Suprapubic skin (tissue), 3 donors: ENCODE results near the gene KIAA0586.

Experiments used
- POLR2AphosphoS5 ChIP-seq, 3 donors: sonication (generic); formaldehyde crosslinking; IDR thresholded peaks; one replicate each; pipeline ENCODE4 v1.6.1; 2017; ENCODE audit warnings: antibody characterized with exemption in 3 of 3
- TF ChIP-seq, protein P1 (sequence below), 2 donors: fragments of 200-600 bp in 1 of 2; fragments of 450-650 bp in 1 of 2; sonication (generic) in 1 of 2; IDR thresholded peaks; one replicate each; pipeline ENCODE4 v1.5.1; 2016 to 2019; ENCODE audit warnings: antibody characterized with exemption in 2 of 2, mild to moderate bottlenecking in 1 of 2, moderate library complexity in 1 of 2

DNA sequence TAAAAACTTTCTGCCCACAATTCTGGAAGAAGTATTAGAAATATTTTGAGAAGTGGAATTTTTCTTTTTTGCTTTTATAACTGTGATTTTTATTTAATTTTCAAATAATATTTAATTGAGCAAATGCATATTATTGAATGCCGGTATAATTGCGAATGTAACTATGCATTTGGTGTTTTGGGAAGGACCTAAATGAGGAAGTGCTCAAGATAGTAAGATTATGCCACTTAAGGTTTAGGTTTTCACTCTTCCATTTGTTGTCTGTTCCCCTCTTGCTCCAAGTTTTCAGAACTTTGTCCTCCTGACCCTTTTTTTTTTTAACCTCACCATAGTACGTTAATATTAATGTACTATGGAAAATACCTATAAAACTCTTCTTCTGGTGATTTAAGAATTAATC lies 85.8 kb downstream of the KIAA0586 start:
- TF ChIP-seq, protein P1, sequence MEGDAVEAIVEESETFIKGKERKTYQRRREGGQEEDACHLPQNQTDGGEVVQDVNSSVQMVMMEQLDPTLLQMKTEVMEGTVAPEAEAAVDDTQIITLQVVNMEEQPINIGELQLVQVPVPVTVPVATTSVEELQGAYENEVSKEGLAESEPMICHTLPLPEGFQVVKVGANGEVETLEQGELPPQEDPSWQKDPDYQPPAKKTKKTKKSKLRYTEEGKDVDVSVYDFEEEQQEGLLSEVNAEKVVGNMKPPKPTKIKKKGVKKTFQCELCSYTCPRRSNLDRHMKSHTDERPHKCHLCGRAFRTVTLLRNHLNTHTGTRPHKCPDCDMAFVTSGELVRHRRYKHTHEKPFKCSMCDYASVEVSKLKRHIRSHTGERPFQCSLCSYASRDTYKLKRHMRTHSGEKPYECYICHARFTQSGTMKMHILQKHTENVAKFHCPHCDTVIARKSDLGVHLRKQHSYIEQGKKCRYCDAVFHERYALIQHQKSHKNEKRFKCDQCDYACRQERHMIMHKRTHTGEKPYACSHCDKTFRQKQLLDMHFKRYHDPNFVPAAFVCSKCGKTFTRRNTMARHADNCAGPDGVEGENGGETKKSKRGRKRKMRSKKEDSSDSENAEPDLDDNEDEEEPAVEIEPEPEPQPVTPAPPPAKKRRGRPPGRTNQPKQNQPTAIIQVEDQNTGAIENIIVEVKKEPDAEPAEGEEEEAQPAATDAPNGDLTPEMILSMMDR (IDR thresholded peaks at IDR 0.05), result no peak
- TF ChIP-seq POLR2AphosphoS5 (IDR thresholded peaks at IDR 0.05), result no peak
